ENCODE measurements around the gene ST3GAL4.

DNA sequence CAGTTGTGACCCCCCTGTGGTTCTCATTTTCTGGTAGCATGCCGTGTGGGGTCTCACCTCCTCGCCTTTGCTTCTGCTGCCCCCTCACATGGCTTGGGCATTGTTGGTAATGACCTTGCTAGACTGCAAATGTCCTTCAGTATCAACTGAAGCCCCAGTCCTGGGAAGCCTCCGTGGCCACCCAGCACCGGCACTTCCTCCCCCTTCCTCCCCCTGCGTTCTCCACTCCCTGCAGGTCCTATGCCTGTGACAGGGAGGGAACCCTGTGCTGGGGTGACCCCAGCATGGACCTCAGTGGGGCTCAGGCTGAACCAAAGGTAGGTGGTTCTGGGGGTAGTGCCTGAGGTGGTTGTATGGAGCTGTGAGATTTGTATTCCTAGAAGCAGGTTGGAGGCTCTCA, 5.9 kb downstream of the ST3GAL4 start:
- TF ChIP-seq, protein P1, sequence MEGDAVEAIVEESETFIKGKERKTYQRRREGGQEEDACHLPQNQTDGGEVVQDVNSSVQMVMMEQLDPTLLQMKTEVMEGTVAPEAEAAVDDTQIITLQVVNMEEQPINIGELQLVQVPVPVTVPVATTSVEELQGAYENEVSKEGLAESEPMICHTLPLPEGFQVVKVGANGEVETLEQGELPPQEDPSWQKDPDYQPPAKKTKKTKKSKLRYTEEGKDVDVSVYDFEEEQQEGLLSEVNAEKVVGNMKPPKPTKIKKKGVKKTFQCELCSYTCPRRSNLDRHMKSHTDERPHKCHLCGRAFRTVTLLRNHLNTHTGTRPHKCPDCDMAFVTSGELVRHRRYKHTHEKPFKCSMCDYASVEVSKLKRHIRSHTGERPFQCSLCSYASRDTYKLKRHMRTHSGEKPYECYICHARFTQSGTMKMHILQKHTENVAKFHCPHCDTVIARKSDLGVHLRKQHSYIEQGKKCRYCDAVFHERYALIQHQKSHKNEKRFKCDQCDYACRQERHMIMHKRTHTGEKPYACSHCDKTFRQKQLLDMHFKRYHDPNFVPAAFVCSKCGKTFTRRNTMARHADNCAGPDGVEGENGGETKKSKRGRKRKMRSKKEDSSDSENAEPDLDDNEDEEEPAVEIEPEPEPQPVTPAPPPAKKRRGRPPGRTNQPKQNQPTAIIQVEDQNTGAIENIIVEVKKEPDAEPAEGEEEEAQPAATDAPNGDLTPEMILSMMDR (IDR thresholded peaks at IDR 0.05): no peak
- TF ChIP-seq POLR2A (IDR thresholded peaks at IDR 0.05): no peak
